AG04449 (cell line): Measurements from ENCODE around the gene CATSPER4.
A peak's percentile ranks its signal among the peaks of the same experiment; 100 is the strongest.
"Not testable (repeated sequence)": the region's sequence is repeated elsewhere in the genome, so short reads cannot be mapped to it uniquely, and the experiment has no call there.

Source experiments
- CTCF ChIA-PET: fragments of 350-600 bp; formaldehyde crosslinking; extraction: SDS; loops from one replicate; lab custom pipeline; 2021; ENCODE audit warnings: antibody characterized with exemption; lab: Yijun Ruan, JAX
- POLR2A ChIA-PET: fragments of 400-600, 350-600 bp; formaldehyde crosslinking; extraction: SDS; loops from one replicate; lab custom pipeline; 2020; ENCODE audit warnings: antibody characterized with exemption, inconsistent platforms; lab: Yijun Ruan, JAX
- DNase-seq: peaks from one replicate; pipeline ENCODE4 v3.0.0-alpha.2; 2010; ENCODE audit warnings: low read depth, low spot score
- H3K4me3 ChIP-seq: 2 replicates; pipeline ENCODE4 v1.5.1; 2011; ENCODE audit warnings: low read depth, mild to moderate bottlenecking, control low read depth, low read length
- CTCF ChIP-seq: IDR thresholded peaks from one replicate; pipeline ENCODE4 v1.5.1; 2011; ENCODE audit warnings: mild to moderate bottlenecking, moderate library complexity, low read length, control low read depth, inconsistent platforms; ENCODE audit not compliant: insufficient read depth; ENCODE audit errors: missing control alignments

Gene CATSPER4

GRCh38 chr1:26224606-26225005, 34.2 kb downstream of the CATSPER4 start:
- ChIA-PET CTCF (interaction anchor here (1.6 kb wide), 1 partner anchor 9 kb away, joined by 6 read pairs; the partner anchor contains the start of gene CEP85), POLR2A (no interaction called here)
- no peak overlapping the region for H3K4me3 ChIP-seq
- DNase-seq, result no peak
- TF ChIP-seq CTCF, result no peak

- H3K4me3 ChIP-seq, result peak overlapping the region; percentile 55
- ChIA-PET CTCF (interaction anchor here (1.6 kb wide), 1 partner anchor 8 kb away, joined by 6 read pairs; the partner anchor contains the start of gene CEP85), POLR2A (no interaction called here)
- no peak for TF ChIP-seq CTCF
- DNase-seq, result no peak
These were observed 34.8 kb downstream of the CATSPER4 start for GRCh38 chr1:26225033-26225831.

- CTCF ChIA-PET, result interaction anchor here (1.0 to 4.3 kb wide), 6 partner anchors 9 to 66 kb away, joined by 3 to 27 read pairs (median 5); no protein-coding TSS in a partner anchor
- POLR2A ChIA-PET, result not testable (repeated sequence)
These were observed 40.3 kb downstream of the CATSPER4 start for GRCh38 chr1:26230682-26231081.

GRCh38 chr1:26233903-26234643, 43.7 kb downstream of the CATSPER4 start, which contains the start of gene CEP85:
Gene CEP85, plus strand, starts transcription at chr1:26234200. Its CDS starts 5,584 bp downstream, at chr1:26239784.
- ChIA-PET CTCF (interaction anchor here (0.5 to 4.3 kb wide), 56 partner anchors 8 to 266 kb away, joined by 3 to 27 read pairs (median 5); partner anchors contain the start of genes C1orf232, CD52, CNKSR1 and SH3BGRL3), POLR2A (interaction anchor here (1.0 to 1.2 kb wide), 2 partner anchors 48 to 199 kb away, joined by 3 to 4 read pairs; no protein-coding TSS in a partner anchor)
- DNase-seq, result peak; percentile 75
- TF ChIP-seq CTCF, result peak; percentile 90
- H3K4me3 ChIP-seq, result peak within 1 kb of the TSS; percentile 100

More at GRCh38 chr1:26230682-26231081, 40.3 kb downstream of the CATSPER4 start:
- not testable (repeated sequence) for H3K4me3 ChIP-seq, DNase-seq

- no peak for DNase-seq
- POLR2A ChIA-PET, result interaction anchor here (1.1 kb wide), 1 partner anchor 46 kb away, joined by 3 read pairs; no protein-coding TSS in a partner anchor
- TF ChIP-seq CTCF, result peak; percentile 6
- H3K4me3 ChIP-seq, result peak overlapping the region; percentile 100
- CTCF ChIA-PET, result interaction anchor here (0.5 to 4.3 kb wide), 51 partner anchors 7 to 265 kb away, joined by 3 to 27 read pairs (median 6); partner anchors contain the start of genes C1orf232, CD52, CNKSR1 and SH3BGRL3
These were observed 44.4 kb downstream of the CATSPER4 start for GRCh38 chr1:26234644-26235370.
